Measurements from ENCODE around the gene FSCN2. TPM values are rescaled to one million over a fixed set of nuclear protein-coding genes. Genes with fewer than 3 reads are reported as not detected.

Gene FSCN2
- total and polyA plus RNA-seq, 7 donors: 0.08 to 0.71 (median 0.11) TPM; not detected in 1

GRCh38 chr17:81552244-81553017 is 24.3 kb downstream of the FSCN2 start, which contains the start of gene FAAP100:
TSS of gene FAAP100 (minus strand) at chr17:81552353. CDS start at chr17:81552330, 23 bp downstream.
- WGBS, 3 donors: 0% methylated on average over 67 to 85 of the region's 85 CpGs
- TF ChIP-seq, protein P1, sequence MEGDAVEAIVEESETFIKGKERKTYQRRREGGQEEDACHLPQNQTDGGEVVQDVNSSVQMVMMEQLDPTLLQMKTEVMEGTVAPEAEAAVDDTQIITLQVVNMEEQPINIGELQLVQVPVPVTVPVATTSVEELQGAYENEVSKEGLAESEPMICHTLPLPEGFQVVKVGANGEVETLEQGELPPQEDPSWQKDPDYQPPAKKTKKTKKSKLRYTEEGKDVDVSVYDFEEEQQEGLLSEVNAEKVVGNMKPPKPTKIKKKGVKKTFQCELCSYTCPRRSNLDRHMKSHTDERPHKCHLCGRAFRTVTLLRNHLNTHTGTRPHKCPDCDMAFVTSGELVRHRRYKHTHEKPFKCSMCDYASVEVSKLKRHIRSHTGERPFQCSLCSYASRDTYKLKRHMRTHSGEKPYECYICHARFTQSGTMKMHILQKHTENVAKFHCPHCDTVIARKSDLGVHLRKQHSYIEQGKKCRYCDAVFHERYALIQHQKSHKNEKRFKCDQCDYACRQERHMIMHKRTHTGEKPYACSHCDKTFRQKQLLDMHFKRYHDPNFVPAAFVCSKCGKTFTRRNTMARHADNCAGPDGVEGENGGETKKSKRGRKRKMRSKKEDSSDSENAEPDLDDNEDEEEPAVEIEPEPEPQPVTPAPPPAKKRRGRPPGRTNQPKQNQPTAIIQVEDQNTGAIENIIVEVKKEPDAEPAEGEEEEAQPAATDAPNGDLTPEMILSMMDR (IDR thresholded peaks at IDR 0.05): no peak
- Histone ChIP-seq H3K27me3 (ENCODE audit: insufficient read depth in 3 of 3, low read length in 2 of 3) (no peaks in the 10 kb centered on the region), H3K4me1 (peaks cover 40% of the 10 kb centered on the region), H3K9me3 (no peaks in the 10 kb centered on the region), H3K27ac (peak within 1 kb of the TSS; percentile 81), H3K36me3 (ENCODE audit: insufficient read depth in 1 of 2, low read depth in 1 of 2) (peaks cover 0 to 44% of the 10 kb centered on the region in 2 donors), H3K4me3 (peak within 1 kb of the TSS; percentile 96)
- intact Hi-C loops (cut with DNase I): loop anchor here in 1 of 2 donors (5.0 kb wide), 1 partner anchor 35 kb away; no protein-coding TSS in a partner anchor
- DNase-seq (peak; percentile 85 to 91), ATAC-seq (peak; percentile 66 to 78 (median 72))

- WGBS, 3 donors: 5 to 7% (median 5%) methylated on average over 19 of the region's 19 CpGs
- Histone ChIP-seq H3K36me3 (ENCODE audit: insufficient read depth in 1 of 2, low read depth in 1 of 2) (peaks cover 0 to 44% of the 10 kb centered on the region in 2 donors), H3K27me3 (ENCODE audit: insufficient read depth in 3 of 3, low read length in 2 of 3) (no peaks in the 10 kb centered on the region), H3K4me1 (peaks cover 44% of the 10 kb centered on the region), H3K27ac (peak overlapping the region; percentile 81), H3K4me3 (peak overlapping the region; percentile 96), H3K9me3 (no peaks in the 10 kb centered on the region)
- peak; percentile 20 to 54 (median 32) for ATAC-seq
- intact Hi-C loops (cut with DNase I): loop anchor here in 1 of 2 donors (5.0 kb wide), 1 partner anchor 36 kb away; no protein-coding TSS in a partner anchor
- DNase-seq: peak; percentile 75 to 77
- TF ChIP-seq, protein P1 (IDR thresholded peaks at IDR 0.05): no peak
Observed at GRCh38 chr17:81553018-81553615, 24.9 kb downstream of the FSCN2 start.

DNA sequence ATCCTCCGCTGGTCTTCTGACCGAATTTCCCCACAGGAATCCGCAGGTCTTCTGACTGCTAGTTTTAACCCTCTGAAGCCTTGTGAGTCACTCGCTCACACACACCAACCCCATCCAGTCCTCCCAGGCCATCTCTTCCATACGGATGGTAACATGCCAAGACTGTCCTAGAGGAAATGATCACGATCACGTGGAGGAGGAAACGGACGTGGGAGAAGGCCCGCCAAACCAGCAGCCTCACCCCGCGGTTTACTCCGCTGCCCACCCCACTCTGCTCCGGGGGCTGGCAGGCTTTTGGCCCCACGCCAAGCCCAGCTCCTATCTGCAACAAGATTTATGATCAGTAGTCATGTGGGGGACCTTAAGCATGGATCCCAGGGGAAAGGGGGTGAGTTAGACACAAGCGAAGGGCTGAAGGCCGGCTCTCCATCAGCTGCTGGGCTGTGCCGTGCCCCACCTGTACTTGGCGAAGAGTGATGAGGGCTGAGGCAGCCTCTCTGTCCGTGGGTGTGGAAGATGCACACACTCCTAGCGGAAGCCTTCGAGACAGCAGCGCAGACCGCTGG is 25.5 kb downstream of the FSCN2 start:
- Histone ChIP-seq H3K36me3 (ENCODE audit: insufficient read depth in 1 of 2, low read depth in 1 of 2) (peaks cover 2 to 44% of the 10 kb centered on the region in 2 donors), H3K4me1 (peaks cover 44% of the 10 kb centered on the region), H3K27ac (peak overlapping the region; percentile 81), H3K27me3 (ENCODE audit: insufficient read depth in 3 of 3, low read length in 2 of 3) (no peaks in the 10 kb centered on the region), H3K9me3 (no peaks in the 10 kb centered on the region), H3K4me3 (peak overlapping the region; percentile 96)
- intact Hi-C loops (cut with DNase I): loop anchor here in 1 of 2 donors (5.0 kb wide), 1 partner anchor 36 kb away; no protein-coding TSS in a partner anchor
- TF ChIP-seq, protein P1 (IDR thresholded peaks at IDR 0.05): no peak
- 30 to 35% (median 33%) methylated on average over 24 of the region's 24 CpGs for WGBS, 3 donors
- ATAC-seq (peak; percentile 9 to 21 (median 14)), DNase-seq (no peak)

GRCh38 chr17:81556175-81556691 is 28.1 kb downstream of the FSCN2 start:
- no peak for DNase-seq
- intact Hi-C loops (cut with DNase I): loop anchor here in 1 of 2 donors (5.0 kb wide), 1 partner anchor 41 kb away; no protein-coding TSS in a partner anchor
- ATAC-seq: peak; percentile 42 to 69 (median 56)
- TF ChIP-seq, protein P1 (IDR thresholded peaks at IDR 0.05): no peak
- Histone ChIP-seq H3K4me1 (peaks cover 35% of the 10 kb centered on the region), H3K4me3 (no peak overlapping the region), H3K27me3 (ENCODE audit: insufficient read depth in 3 of 3, low read length in 2 of 3) (no peaks in the 10 kb centered on the region), H3K36me3 (ENCODE audit: insufficient read depth in 1 of 2, low read depth in 1 of 2) (peaks cover 5 to 51% of the 10 kb centered on the region in 2 donors), H3K9me3 (no peaks in the 10 kb centered on the region), H3K27ac (peak overlapping the region; percentile 65)
- WGBS, 3 donors: 65 to 85% (median 73%) methylated on average over 9 of the region's 9 CpGs
